ENCODE measurements around the gene ASH1L.

ASH1L gene

GRCh38 chr1:155540000-155540874, 22.4 kb downstream of the ASH1L start:
- no peak overlapping the region for H3K4me3 ChIP-seq (replicated peaks; ENCODE audit: insufficient read depth, low read length)
- no peaks in the 10 kb centered on the region for H3K27me3 ChIP-seq (ENCODE audit: insufficient read depth, poor library complexity, severe bottlenecking)
- TF ChIP-seq GABPA (IDR thresholded peaks at IDR 0.05; ENCODE audit: low read depth) (no peak), CTCF (IDR thresholded peaks at IDR 0.05; ENCODE audit: insufficient read depth, low read length) (no peak), POLR2AphosphoS5 (IDR thresholded peaks at IDR 0.05; ENCODE audit: low read depth) (no peak), SPI1 (IDR thresholded peaks at IDR 0.05; ENCODE audit: borderline replicate concordance, low read depth) (no peak), REST (IDR thresholded peaks at IDR 0.05; ENCODE audit: insufficient replicate concordance, low read depth) (no peak)
- no peak overlapping the region for H3K27ac ChIP-seq (replicated peaks)
- no peak for DNase-seq (ENCODE audit: low read depth in 1 of 2, low spot score in 1 of 2)

- no peak overlapping the region for H3K27ac ChIP-seq (replicated peaks)
- TF ChIP-seq REST (IDR thresholded peaks at IDR 0.05; ENCODE audit: insufficient replicate concordance, low read depth), result no peak
- no peak for TF ChIP-seq SPI1 (IDR thresholded peaks at IDR 0.05; ENCODE audit: borderline replicate concordance, low read depth)
- no peak for TF ChIP-seq CTCF (IDR thresholded peaks at IDR 0.05; ENCODE audit: insufficient read depth, low read length)
- TF ChIP-seq POLR2AphosphoS5 (IDR thresholded peaks at IDR 0.05; ENCODE audit: low read depth), result no peak
- no peak for DNase-seq (ENCODE audit: low read depth in 1 of 2, low spot score in 1 of 2)
- no peak overlapping the region for H3K4me3 ChIP-seq (replicated peaks; ENCODE audit: insufficient read depth, low read length)
- no peaks in the 10 kb centered on the region for H3K27me3 ChIP-seq (ENCODE audit: insufficient read depth, poor library complexity, severe bottlenecking)
These were observed 25.4 kb downstream of the ASH1L start for GRCh38 chr1:155537193-155537592.

DNA sequence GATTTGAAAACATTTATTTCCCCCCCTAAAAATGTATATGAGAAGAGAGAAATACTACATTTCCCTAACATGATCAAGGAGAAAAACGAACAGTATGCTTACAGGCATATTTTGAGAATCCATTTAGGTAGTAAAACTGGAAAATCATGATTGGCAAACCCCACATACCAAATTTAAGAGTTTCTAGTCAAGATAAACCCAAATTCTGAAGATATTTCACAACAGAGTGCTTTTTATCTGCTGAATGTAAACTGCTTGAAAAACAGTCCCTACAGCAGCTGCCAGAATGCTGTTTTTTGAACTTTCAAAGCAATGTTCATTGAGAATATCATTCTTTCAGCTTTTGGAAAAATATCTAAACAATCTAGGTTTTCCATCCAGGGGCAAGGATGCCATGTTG, 31.0 kb downstream of the ASH1L start:
- Histone ChIP-seq H3K4me3 (replicated peaks; ENCODE audit: insufficient read depth, low read length) (no peak overlapping the region), H3K27ac (replicated peaks) (no peak overlapping the region), H3K27me3 (ENCODE audit: insufficient read depth, poor library complexity, severe bottlenecking) (no peaks in the 10 kb centered on the region)
- no peak for TF ChIP-seq CTCF (IDR thresholded peaks at IDR 0.05; ENCODE audit: insufficient read depth, low read length)
- TF ChIP-seq REST (IDR thresholded peaks at IDR 0.05; ENCODE audit: insufficient replicate concordance, low read depth), result no peak
- no peak for TF ChIP-seq SPI1 (IDR thresholded peaks at IDR 0.05; ENCODE audit: borderline replicate concordance, low read depth)
- no peak for TF ChIP-seq GABPA (IDR thresholded peaks at IDR 0.05; ENCODE audit: low read depth)
- TF ChIP-seq POLR2AphosphoS5 (IDR thresholded peaks at IDR 0.05; ENCODE audit: low read depth), result no peak
- no peak for DNase-seq (ENCODE audit: low read depth in 1 of 2, low spot score in 1 of 2)
